Sigmoid colon (tissue), 7 donors: ENCODE data around the gene CHD3. TPM values are rescaled to one million over a fixed set of nuclear protein-coding genes. Genes with fewer than 3 reads are reported as not detected.

Experiments
- DNase-seq: peaks from one replicate; pipeline ENCODE4 v3.0.0-alpha.2; 2019
- H3K27ac ChIP-seq, 4 donors: fragments of 200-600 bp; sonication (generic); one replicate each; pipeline ENCODE4 v1.5.1; 2016 to 2019; ENCODE audit warnings: mild to moderate bottlenecking in 1 of 4
- H3K27me3 ChIP-seq, 3 donors: fragments of 200-600 bp; sonication (generic); one replicate each; pipeline ENCODE4 v1.5.1; 2019; ENCODE audit warnings: mild to moderate bottlenecking in 1 of 3
- H3K36me3 ChIP-seq, 4 donors: fragments of 200-600 bp; sonication (generic); one replicate each; pipeline ENCODE4 v1.5.1; 2016 to 2019
- H3K4me1 ChIP-seq, 4 donors: fragments of 200-600 bp; sonication (generic); one replicate each; pipeline ENCODE4 v1.5.1; 2017 to 2019
- H3K4me3 ChIP-seq, 4 donors: fragments of 200-600 bp; sonication (generic); one replicate each; pipeline ENCODE4 v1.5.1; 2017 to 2019; ENCODE audit warnings: mild to moderate bottlenecking in 2 of 4, moderate library complexity in 1 of 4
- H3K9me3 ChIP-seq, 4 donors: fragments of 200-600 bp in 3 of 4; sonication (generic) in 3 of 4; one replicate each; pipeline versions ENCODE4 v1.5.1 to v1.6.1; 2013 to 2019
- CTCF ChIP-seq, 4 experiments: fragments of 450-650 bp in 3 of 4; fragments of 200-600 bp in 1 of 4; IDR thresholded peaks; one replicate each; pipeline ENCODE4 v1.5.1; 2016 to 2019; ENCODE audit warnings: antibody characterized with exemption in 4 of 4, mild to moderate bottlenecking in 3 of 4, moderate library complexity in 2 of 4
- EP300 ChIP-seq, 4 donors: sonication (generic); formaldehyde crosslinking; IDR thresholded peaks; one replicate each; pipeline ENCODE4 v1.6.1; 2017; ENCODE audit warnings: antibody characterized with exemption in 4 of 4
- POLR2A ChIP-seq, 2 donors: fragments of 450-650 bp; IDR thresholded peaks; one replicate each; pipeline ENCODE4 v1.6.1; 2016; ENCODE audit warnings: antibody characterized with exemption in 2 of 2, mild to moderate bottlenecking in 2 of 2, moderate library complexity in 2 of 2
- POLR2AphosphoS5 ChIP-seq, 4 donors: sonication (generic); formaldehyde crosslinking; IDR thresholded peaks; one replicate each; pipeline ENCODE4 v1.6.1; 2017; ENCODE audit warnings: antibody characterized with exemption in 4 of 4
- WGBS, 2 donors: extraction: QIAGEN DNeasy Blood & Tissue Kit; methylation state at CpG; one replicate each; pipeline ENCODE4 v1.1.7; 2013; 5-methylcytosine and 5-hydroxymethylcytosine counted together
- intact Hi-C: fragments of 100-400 bp; cut with DNase I; formaldehyde crosslinking; loops from one replicate; pipeline ENCODE4 v1.15.1; 2023
- polyA plus RNA-seq, 3 donors: library from polyadenylated mRNA; stranded (reverse); fragments of 200-250 nt; gene quantifications; one replicate each; pipeline ENCODE4 v1.2.3, GENCODE V29; 2013
- small RNA-seq, 3 donors: library from RNA; depleted of rRNA; stranded (forward); fragments of <200 nt; gene quantifications; one replicate each; pipeline ENCODE3, GENCODE V24; 2016
- total RNA-seq, 4 donors: library from RNA; depleted of rRNA; stranded (reverse); fragments of >200 nt; gene quantifications; one replicate each; pipeline ENCODE4 v1.1.0, GENCODE V29; 2016
- donor health status: healthy with polysubstance abuse.
- donor health status: Bipolar disorder and iron deficiency.
- donor health status: healthy.

CHD3 gene
- total and polyA plus RNA-seq, 7 donors: 33.8 to 147 (median 97.2) TPM

- Histone ChIP-seq H3K27ac (peak overlapping the region; percentile 47 to 83 (median 76)), H3K4me3 (no peak overlapping the region), H3K4me1 (peaks cover 0 to 38% (median 21%) of the 10 kb centered on the region in 4 donors), H3K27me3 (no peaks in the 10 kb centered on the region), H3K36me3 (no peaks in the 10 kb centered on the region), H3K9me3 (no peaks in the 10 kb centered on the region)
- 83 to 88% methylated on average over 11 of the region's 11 CpGs for WGBS, 2 donors
- intact Hi-C loops: no loop called here
- DNase-seq: peak; percentile 89
- TF ChIP-seq POLR2AphosphoS5 (IDR thresholded peaks at IDR 0.05) (peak; percentile 67 to 89 (median 84)), EP300 (IDR thresholded peaks at IDR 0.05) (no peak)
Measured at GRCh38 chr17:7956228-7956965, 67.8 kb downstream of the CHD3 start.

DNA sequence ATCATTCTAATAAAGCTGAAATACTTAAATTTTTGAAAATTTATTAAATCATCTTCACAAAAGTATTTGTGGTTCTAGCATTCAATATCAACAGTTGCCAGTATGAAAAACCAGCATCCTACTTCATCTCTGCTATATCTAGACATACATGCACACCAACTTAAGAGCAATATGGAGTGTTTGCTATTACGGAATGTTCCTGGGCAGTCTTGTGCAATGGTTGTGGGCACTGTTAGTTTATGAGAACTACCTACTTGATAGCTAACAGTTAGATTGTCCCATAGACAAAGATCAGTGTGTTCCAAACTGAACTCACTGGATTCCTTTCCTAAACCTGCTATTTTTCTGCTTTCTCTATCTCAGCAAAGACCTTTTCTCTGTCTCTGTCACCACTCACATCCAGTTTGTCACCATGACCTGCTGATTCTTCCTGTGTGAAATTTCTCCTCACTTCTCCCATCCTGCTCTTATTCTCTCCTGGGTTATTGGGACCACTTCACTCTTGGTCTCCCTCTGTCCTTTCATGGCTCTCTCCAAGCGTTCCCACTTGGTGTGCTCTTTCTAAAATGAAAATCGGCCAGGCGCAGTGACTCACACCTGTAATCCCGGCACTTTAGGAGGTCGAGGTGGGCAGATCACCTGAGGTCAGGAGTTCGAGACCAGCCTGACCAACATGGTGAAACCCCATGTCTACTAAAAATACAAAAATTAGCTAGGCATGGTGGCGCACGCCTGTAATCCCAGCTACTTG is 71.1 kb downstream of the CHD3 start:
- no peaks in the 10 kb centered on the region for H3K36me3 ChIP-seq
- peaks cover 0 to 26% (median 14%) of the 10 kb centered on the region in 4 donors for H3K4me1 ChIP-seq
- H3K27me3 ChIP-seq: no peaks in the 10 kb centered on the region
- TF ChIP-seq EP300 (IDR thresholded peaks at IDR 0.05) (no peak), POLR2AphosphoS5 (IDR thresholded peaks at IDR 0.05) (peak in 1 of 4 donors; percentile 36)
- no peak overlapping the region for H3K4me3 ChIP-seq
- 90 to 93% methylated on average over 9 of the region's 9 CpGs for WGBS, 2 donors
- intact Hi-C loops: no loop called here
- DNase-seq: no peak
- no peaks in the 10 kb centered on the region for H3K9me3 ChIP-seq
- H3K27ac ChIP-seq: peak overlapping the region in 1 of 4 donors; percentile 24

- Histone ChIP-seq H3K4me1 (peaks cover 0 to 9% (median 5%) of the 10 kb centered on the region in 4 donors), H3K4me3 (no peak overlapping the region), H3K27ac (no peak overlapping the region), H3K9me3 (no peaks in the 10 kb centered on the region), H3K27me3 (no peaks in the 10 kb centered on the region), H3K36me3 (no peaks in the 10 kb centered on the region)
- peak; percentile 3 for DNase-seq
- intact Hi-C loops: no loop called here
- no peak for TF ChIP-seq POLR2A (IDR thresholded peaks at IDR 0.05)
- TF ChIP-seq POLR2AphosphoS5 (IDR thresholded peaks at IDR 0.05): no peak
- TF ChIP-seq EP300 (IDR thresholded peaks at IDR 0.05): no peak
- TF ChIP-seq CTCF (IDR thresholded peaks at IDR 0.05): no peak
- 20 to 53% methylated on average over 2 of the region's 2 CpGs for WGBS, 2 donors
Measured at GRCh38 chr17:7961421-7961820, 72.8 kb downstream of the CHD3 start.

Small RNA genes within 50 kb of the gene (small RNA-seq; reads per million reads assigned to genes)
- 0 to 27.3 (median 2.2) reads per million in 3 donors for gene SCARNA21

Other genes with a start within 250 kb of the CHD3 start
- gene ATP1B2, start 237.9 kb upstream of the CHD3 start, total RNA-seq: 1 to 10 TPM; 1.2 to 4.2 (median 1.5) TPM
- gene ATP1B2, start 237.9 kb upstream of the CHD3 start, polyA plus RNA-seq: 1 to 10 TPM in 1 of 3 donors, under 1 TPM in 1, not detected in 1; 0.60 to 1.2 TPM
- gene TP53, start 201.3 kb upstream of the CHD3 start, total RNA-seq: 10 to 100 TPM; 14.0 to 31.5 (median 15.9) TPM
- 10 to 100 TPM; 14.4 to 45.3 (median 16.2) TPM for gene TP53, start 201.3 kb upstream of the CHD3 start, polyA plus RNA-seq
- gene WRAP53, start 200.3 kb upstream of the CHD3 start, total RNA-seq: 10 to 100 TPM in 1 of 4 donors, 1 to 10 TPM in 3; 3.9 to 16.3 (median 4.8) TPM
- 10 to 100 TPM in 1 of 3 donors, 1 to 10 TPM in 2; 3.6 to 15.5 (median 7.6) TPM for gene WRAP53, start 200.3 kb upstream of the CHD3 start, polyA plus RNA-seq
- gene EFNB3, start 183.6 kb upstream of the CHD3 start, total RNA-seq: under 1 TPM; 0.28 to 0.71 (median 0.44) TPM
- gene EFNB3, start 183.6 kb upstream of the CHD3 start, polyA plus RNA-seq: 1 to 10 TPM in 1 of 3 donors, not detected in 2; 1.0 TPM
- under 1 TPM in 3 of 4 donors, not detected in 1; under 0.01 to 0.36 (median 0.28) TPM for gene DNAH2, start 171.0 kb upstream of the CHD3 start, total RNA-seq
- under 1 TPM in 1 of 3 donors, not detected in 2; 0.32 TPM for gene DNAH2, start 171.0 kb upstream of the CHD3 start, polyA plus RNA-seq
- gene KDM6B, start 54.6 kb upstream of the CHD3 start, total RNA-seq: 10 to 100 TPM in 1 of 4 donors, 1 to 10 TPM in 3; 6.1 to 11.6 (median 8.5) TPM
- gene KDM6B, start 54.6 kb upstream of the CHD3 start, polyA plus RNA-seq: 10 to 100 TPM in 1 of 3 donors, 1 to 10 TPM in 2; 5.5 to 19.4 (median 6.0) TPM
- gene TMEM88, start 33.7 kb upstream of the CHD3 start, total RNA-seq: 10 to 100 TPM in 3 of 4 donors, 1 to 10 TPM in 1; 6.8 to 19.9 (median 10.5) TPM
- 10 to 100 TPM in 1 of 3 donors, 1 to 10 TPM in 2; 2.4 to 11.4 (median 9.0) TPM for gene TMEM88, start 33.7 kb upstream of the CHD3 start, polyA plus RNA-seq
- 100 to 1,000 TPM in 3 of 4 donors, 10 to 100 TPM in 1; 92.4 to 206 (median 106) TPM for gene NAA38, start 31.2 kb upstream of the CHD3 start, total RNA-seq
- 100 to 1,000 TPM in 2 of 3 donors, 10 to 100 TPM in 1; 99.4 to 148 (median 138) TPM for gene NAA38, start 31.2 kb upstream of the CHD3 start, polyA plus RNA-seq
- gene CYB5D1, start 30.8 kb upstream of the CHD3 start, total RNA-seq: 10 to 100 TPM in 2 of 4 donors, 1 to 10 TPM in 2; 7.1 to 14.4 (median 10.7) TPM
- 1 to 10 TPM; 4.2 to 8.6 (median 4.6) TPM for gene CYB5D1, start 30.8 kb upstream of the CHD3 start, polyA plus RNA-seq
- gene RNF227, start 27.5 kb downstream of the CHD3 start, total RNA-seq: 1 to 10 TPM; 3.2 to 4.5 (median 4.2) TPM
- 1 to 10 TPM in 2 of 3 donors, under 1 TPM in 1; 0.69 to 3.6 (median 1.8) TPM for gene RNF227, start 27.5 kb downstream of the CHD3 start, polyA plus RNA-seq
- gene KCNAB3, start 41.1 kb downstream of the CHD3 start, total RNA-seq: 1 to 10 TPM in 1 of 4 donors, under 1 TPM in 2, not detected in 1; 0.54 to 2.1 (median 0.66) TPM
- gene KCNAB3, start 41.1 kb downstream of the CHD3 start, polyA plus RNA-seq: 1 to 10 TPM in 1 of 3 donors, under 1 TPM in 2; 0.60 to 5.5 (median 0.69) TPM
- 10 to 100 TPM; 33.5 to 66.5 (median 45.7) TPM for gene TRAPPC1, start 43.2 kb downstream of the CHD3 start, total RNA-seq
- 100 to 1,000 TPM; 123 to 170 (median 123) TPM for gene TRAPPC1, start 43.2 kb downstream of the CHD3 start, polyA plus RNA-seq
- gene CNTROB, start 43.4 kb downstream of the CHD3 start, total RNA-seq: 10 to 100 TPM; 11.8 to 40.4 (median 30.0) TPM
- 10 to 100 TPM; 16.6 to 33.3 (median 16.8) TPM for gene CNTROB, start 43.4 kb downstream of the CHD3 start, polyA plus RNA-seq
- gene GUCY2D, start 113.8 kb downstream of the CHD3 start, total RNA-seq: not detected
- gene GUCY2D, start 113.8 kb downstream of the CHD3 start, polyA plus RNA-seq: under 1 TPM in 1 of 3 donors, not detected in 2; 0.04 TPM
- 1 to 10 TPM; 2.8 to 5.3 (median 4.3) TPM for gene ALOX15B, start 150.3 kb downstream of the CHD3 start, total RNA-seq
- gene ALOX15B, start 150.3 kb downstream of the CHD3 start, polyA plus RNA-seq: 1 to 10 TPM; 1.2 to 3.2 (median 1.8) TPM
- not detected for gene ALOX12B, start 198.9 kb downstream of the CHD3 start, total RNA-seq
- under 1 TPM in 1 of 3 donors, not detected in 2; 0.52 TPM for gene ALOX12B, start 198.9 kb downstream of the CHD3 start, polyA plus RNA-seq
- not detected for gene ALOXE3, start 229.7 kb downstream of the CHD3 start, total RNA-seq
- gene ALOXE3, start 229.7 kb downstream of the CHD3 start, polyA plus RNA-seq: under 1 TPM in 1 of 3 donors, not detected in 2; 0.17 TPM
- gene HES7, start 235.3 kb downstream of the CHD3 start, total RNA-seq: not detected
- gene HES7, start 235.3 kb downstream of the CHD3 start, polyA plus RNA-seq: under 1 TPM in 1 of 3 donors, not detected in 2; 0.16 TPM